K562 (cell line): ENCODE measurements around the gene ARHGAP9. TPM values are rescaled to one million over a fixed set of nuclear protein-coding genes. Genes with fewer than 3 reads are reported as not detected.
A peak's percentile ranks its signal among the peaks of the same experiment; 100 is the strongest.

Source experiments
- ARID2 ChIP-seq: fragments of 450-650 bp; IDR thresholded peaks from 2 replicates; pipeline ENCODE4 v1.6.1; 2017; ENCODE audit warnings: antibody characterized with exemption, mild to moderate bottlenecking
- ETV6 ChIP-seq, 3 experiments: fragments of 150-350 bp in 1 of 3; sonication (generic) in 1 of 3; formaldehyde crosslinking in 1 of 3; IDR thresholded peaks; 2 replicates each; pipeline versions ENCODE4 v1.6.1 to v1.8.0; 2014 to 2022; ENCODE audit warnings: borderline replicate concordance in 2 of 3, low read depth in 2 of 3, antibody characterized with exemption in 1 of 3, low read length in 1 of 3, mild to moderate bottlenecking in 1 of 3, missing genetic modification reagents in 1 of 3
- FOXP1 ChIP-seq: sonication (generic); formaldehyde crosslinking; IDR thresholded peaks from 2 replicates; pipeline ENCODE4 v1.8.0; 2022; ENCODE audit warnings: mild to moderate bottlenecking, missing genetic modification reagents
- GABPB2 ChIP-seq: fragments of 250-450 bp; sonication (Bioruptor Pico); conservative IDR thresholded peaks from 2 replicates; pipeline ENCODE4 v1.5.1; 2021; ENCODE audit warnings: mild to moderate bottlenecking
- GTF2E2 ChIP-seq: fragments of 200-800 bp; sonication (Bioruptor generic); IDR thresholded peaks from 2 replicates; pipeline ENCODE4 v1.6.1; 2016; ENCODE audit warnings: missing genetic modification characterization, missing compliant biosample characterization
- HNRNPLL ChIP-seq: fragments of 200-400 bp; formaldehyde crosslinking; IDR thresholded peaks from 2 replicates; pipeline ENCODE4 v1.6.1; 2017; ENCODE audit warnings: low read length, low read depth, mild to moderate bottlenecking; ENCODE audit not compliant: poor library complexity, severe bottlenecking
- ILF3 ChIP-seq: fragments of 450-650 bp; IDR thresholded peaks from 2 replicates; pipeline ENCODE4 v1.6.1; 2018; ENCODE audit warnings: antibody characterized with exemption, mild to moderate bottlenecking, moderate library complexity, borderline replicate concordance
- JUND ChIP-seq, 2 experiments: IDR thresholded peaks; 2 replicates in 1 of 2; 3 replicates in 1 of 2; pipeline ENCODE4 v1.6.1; 2011; ENCODE audit warnings: borderline replicate concordance in 2 of 2, low read depth in 2 of 2, low read length in 2 of 2, improper control_type of control experiment in 1 of 2, missing biosample characterization in 1 of 2, missing genetic modification characterization in 1 of 2, missing genetic modification reagents in 1 of 2
- KDM1A ChIP-seq, 2 experiments: fragments of 450-650 bp; IDR thresholded peaks; 2 replicates each; pipeline ENCODE4 v1.6.1; 2016; ENCODE audit warnings: mild to moderate bottlenecking in 2 of 2
- NFE2 ChIP-seq: IDR thresholded peaks from 2 replicates; pipeline ENCODE4 v1.6.1; 2014; ENCODE audit warnings: antibody characterized with exemption, low read depth
- PHF21A ChIP-seq: fragments of 450-650 bp; IDR thresholded peaks from 2 replicates; pipeline ENCODE4 v1.6.1; 2017; ENCODE audit warnings: low read depth, borderline replicate concordance
- PHTF2 ChIP-seq: fragments of 250-450 bp; sonication (Bioruptor Pico); IDR thresholded peaks from 2 replicates; pipeline ENCODE4 v1.5.0; 2021; ENCODE audit warnings: mild to moderate bottlenecking
- POLR2AphosphoS5 ChIP-seq: IDR thresholded peaks from 2 replicates; pipeline ENCODE4 v1.6.1; 2011; ENCODE audit warnings: mild to moderate bottlenecking, low read depth, low read length, moderate library complexity; ENCODE audit not compliant: control insufficient read depth, insufficient read depth
- RBM15 ChIP-seq: fragments of 200-400 bp; formaldehyde crosslinking; IDR thresholded peaks from 2 replicates; pipeline ENCODE4 v1.6.1; 2018; ENCODE audit warnings: mild to moderate bottlenecking, low read length, moderate library complexity; ENCODE audit not compliant: insufficient read depth
- RBM34 ChIP-seq: fragments of 200-400 bp; formaldehyde crosslinking; IDR thresholded peaks from 2 replicates; pipeline ENCODE4 v1.6.1; 2018; ENCODE audit warnings: low read length, borderline replicate concordance; ENCODE audit not compliant: insufficient read depth
- RUNX1 ChIP-seq: sonication (generic); IDR thresholded peaks from 2 replicates; pipeline ENCODE4 v1.6.1; 2016; ENCODE audit warnings: antibody characterized with exemption, low read depth
- SAFB ChIP-seq: fragments of 200-400 bp; formaldehyde crosslinking; IDR thresholded peaks from 2 replicates; pipeline ENCODE4 v1.6.1; 2017; ENCODE audit warnings: low read depth, low read length, borderline replicate concordance
- SRF ChIP-seq, 2 experiments: fragments of 250-450, 450-650 bp in 1 of 2; sonication (Bioruptor Pico) in 1 of 2; sonication (generic) in 1 of 2; formaldehyde crosslinking; IDR thresholded peaks; 2 replicates each; pipeline versions ENCODE4 v1.5.0 to v1.5.1; 2020 to 2022; ENCODE audit warnings: mild to moderate bottlenecking in 1 of 2, missing genetic modification reagents in 1 of 2
- TAF7 ChIP-seq: fragments of 450-650 bp; IDR thresholded peaks from 2 replicates; pipeline ENCODE4 v1.6.1; 2016; ENCODE audit warnings: missing genetic modification characterization, missing compliant biosample characterization
- U2AF2 ChIP-seq: fragments of 200-400 bp; formaldehyde crosslinking; optimal IDR thresholded peaks from 2 replicates; pipeline ENCODE3; 2017; ENCODE audit warnings: low read depth, mild to moderate bottlenecking, low read length
- XRCC4 ChIP-seq: IDR thresholded peaks from one replicate; pipeline ENCODE4 v1.6.1; 2011; ENCODE audit not compliant: insufficient read depth, insufficient read length; ENCODE audit errors: extremely low read depth
- YBX1 ChIP-seq: fragments of 450-650 bp; IDR thresholded peaks from 2 replicates; pipeline ENCODE4 v1.7.1; 2016; ENCODE audit warnings: mild to moderate bottlenecking
- ZBTB9 ChIP-seq: fragments of 450-650 bp; formaldehyde crosslinking; IDR thresholded peaks from 2 replicates; pipeline ENCODE4 v1.4.0; 2020; ENCODE audit warnings: mild to moderate bottlenecking, moderate library complexity
- ZNF143 ChIP-seq: sonication (generic); formaldehyde crosslinking; IDR thresholded peaks from 2 replicates; pipeline ENCODE4 v1.9.0; 2022; ENCODE audit warnings: mild to moderate bottlenecking, missing genetic modification reagents
- ZNF217 ChIP-seq: sonication (generic); formaldehyde crosslinking; IDR thresholded peaks from 2 replicates; pipeline ENCODE4 v1.8.0; 2022; ENCODE audit warnings: mild to moderate bottlenecking, missing genetic modification reagents
- ZNF239 ChIP-seq: fragments of 250-450 bp; sonication (Bioruptor Pico); IDR thresholded peaks from 2 replicates; pipeline ENCODE4 v1.4.0; 2020; ENCODE audit warnings: mild to moderate bottlenecking
- ZNF347 ChIP-seq: fragments of 450-650 bp; formaldehyde crosslinking; IDR thresholded peaks from 2 replicates; pipeline ENCODE4 v1.4.0; 2020; ENCODE audit warnings: low read depth, mild to moderate bottlenecking, moderate library complexity
- ZNF551 ChIP-seq: fragments of 250-450 bp; sonication (Bioruptor Pico); IDR thresholded peaks from 2 replicates; pipeline ENCODE4 v1.5.0; 2021; ENCODE audit warnings: mild to moderate bottlenecking, moderate library complexity
- ZNF830 ChIP-seq: fragments of 250-450 bp; sonication (Bioruptor Pico); IDR thresholded peaks from 2 replicates; pipeline ENCODE4 v1.5.0; 2021; ENCODE audit warnings: mild to moderate bottlenecking
- polyA plus RNA-seq, 8 experiments: library from polyadenylated mRNA; depleted of rRNA in 4 of 8; stranded (reverse) in 5 of 8; unstranded in 3 of 8; fragments of >200 nt; fragmentation: Nextera tagmentation in 2 of 8; fragmentation: Illumina TruSeq in 1 of 8; extraction: Ambion mirVana in 2 of 8; extraction: Trizol in 1 of 8; gene quantifications; 2 replicates each; pipeline versions ENCODE4 v1.2.1 to v1.2.3, GENCODE V29; 2011 to 2014; ENCODE audit warnings: inconsistent platforms in 1 of 8, missing spikeins in 1 of 8
- total RNA-seq, 7 experiments: library from RNA; depleted of rRNA in 6 of 7; stranded (reverse); fragments of >200 nt in 6 of 7; fragmentation: Illumina TruSeq in 2 of 7; extraction: Trizol in 2 of 7; gene quantifications; 2 replicates each; pipeline versions ENCODE4 v1.2.1 to v1.2.3, GENCODE V29; 2011 to 2021; ENCODE audit warnings: low replicate concordance in 1 of 7

ARHGAP9 gene
- total and polyA plus RNA-seq, 9 of the 15 experiments (the other 6 are each of a cell fraction or from before 2014, with no cell fraction given) = 1.5 to 10.2 (median 5.1) TPM

GRCh38 chr12:57487597-57488401 lies 8.1 kb upstream of the ARHGAP9 start, which contains the start of gene MARS1 (continued):
- TF ChIP-seq ZNF143 (peak; percentile 93), ZNF217 (CRISPR knock-in tag) (no peak), ZNF551 (CRISPR knock-in tag) (no peak), KDM1A (IDR thresholded peaks at IDR 0.05) (no peak; a peak in 1 of 4 replicates), RBM15 (no peak), RBM34 (no peak), SRF (CRISPR knock-in tag; IDR thresholded peaks at IDR 0.05) (peak in 1 of 2 experiments; percentile 72; a peak in 1 of 4 replicates), PHTF2 (CRISPR knock-in tag) (no peak), XRCC4 (no peak), ILF3 (no peak), POLR2AphosphoS5 (peak; percentile 60; the same call in 1 of the 2 replicates), GTF2E2 (tag) (no peak), JUND (IDR thresholded peaks at IDR 0.05; ENCODE audit: borderline replicate concordance, low read depth, low read length) (peak; percentile 72; the same call in 1 of the 2 replicates), JUND (tag; IDR thresholded peaks at IDR 0.05; ENCODE audit: borderline replicate concordance, low read depth, low read length) (no peak; the same call in 2 of the 3 replicates), HNRNPLL (peak; percentile 28), ETV6 (IDR thresholded peaks at IDR 0.05; ENCODE audit: borderline replicate concordance in 1 of 2, low read depth in 2 of 2, low read length in 1 of 2) (no peak), ETV6 (CRISPR knock-in tag; IDR thresholded peaks at IDR 0.05; ENCODE audit: borderline replicate concordance) (peak; percentile 70; the same call in 1 of the 2 replicates), ZNF830 (CRISPR knock-in tag) (no peak), GABPB2 (CRISPR knock-in tag) (no peak), SAFB (no peak), ZBTB9 (CRISPR knock-in tag) (0 out of 2 replicates have a peak, but pooled peaks have one; percentile 16), ZNF347 (CRISPR knock-in tag) (no peak), YBX1 (no peak), U2AF2 (no peak), TAF7 (tag) (peak; percentile 72), NFE2 (0 out of 2 replicates have a peak, but pooled peaks have one; percentile 16), ARID2 (no peak), RUNX1 (no peak), ZNF239 (CRISPR knock-in tag) (no peak), FOXP1 (CRISPR knock-in tag) (no peak), PHF21A (no peak)
